Superior temporal gyrus (tissue), 1 donor: Measurements from ENCODE around the gene MERTK.
"Not testable (repeated sequence)": the region's sequence is repeated elsewhere in the genome, so short reads cannot be mapped to it uniquely, and the experiment has no call there.

Experiments
- DNase-seq: peaks from one replicate; pipeline ENCODE4 v3.0.0-alpha.2; 2016; ENCODE audit errors: extremely low spot score

Gene MERTK

DNA sequence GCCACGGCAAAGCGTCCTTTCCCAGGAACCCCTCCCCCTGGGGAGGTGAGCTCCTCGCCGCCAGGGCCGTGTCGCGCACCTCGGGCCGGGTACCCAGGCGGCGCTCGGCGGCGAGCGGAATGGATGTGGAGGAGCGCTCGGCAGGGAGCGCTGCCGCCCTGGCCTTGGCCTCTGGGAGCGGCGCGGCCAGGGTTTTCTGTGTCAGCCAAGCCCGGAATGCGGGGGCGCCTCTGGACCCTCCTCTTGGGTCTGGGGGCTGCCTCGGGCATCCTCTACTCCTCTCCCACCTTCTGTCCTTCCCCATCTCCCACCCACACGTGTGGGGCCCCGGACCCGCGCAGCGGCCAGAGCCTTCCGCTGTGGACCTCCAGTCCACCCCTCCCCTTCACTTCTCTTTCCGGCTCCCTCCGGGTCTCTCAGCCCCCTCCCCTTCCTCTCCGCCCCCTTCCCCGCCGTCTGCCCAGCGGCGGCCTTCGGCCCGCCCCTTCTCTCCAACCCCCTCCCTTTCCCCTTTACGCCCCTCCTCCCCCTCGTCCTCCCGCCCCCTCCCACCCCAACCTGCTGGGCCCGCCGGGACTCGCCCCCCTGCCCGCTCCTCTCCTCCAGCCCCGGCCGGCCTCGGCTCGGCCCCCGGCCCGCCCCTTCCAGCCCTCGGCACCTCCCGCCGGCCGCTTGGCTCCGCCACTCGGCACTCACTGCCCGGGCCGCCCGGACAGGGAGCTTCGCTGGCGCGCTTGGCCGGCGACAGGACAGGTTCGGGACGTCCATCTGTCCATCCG lies at the start of gene MERTK:
MERTK (plus strand) TSS at position 684 of the 779 bp plus-strand sequence. CDS start 129 bp downstream, outside the sequence.
- peak; percentile 48 for DNase-seq

DNA sequence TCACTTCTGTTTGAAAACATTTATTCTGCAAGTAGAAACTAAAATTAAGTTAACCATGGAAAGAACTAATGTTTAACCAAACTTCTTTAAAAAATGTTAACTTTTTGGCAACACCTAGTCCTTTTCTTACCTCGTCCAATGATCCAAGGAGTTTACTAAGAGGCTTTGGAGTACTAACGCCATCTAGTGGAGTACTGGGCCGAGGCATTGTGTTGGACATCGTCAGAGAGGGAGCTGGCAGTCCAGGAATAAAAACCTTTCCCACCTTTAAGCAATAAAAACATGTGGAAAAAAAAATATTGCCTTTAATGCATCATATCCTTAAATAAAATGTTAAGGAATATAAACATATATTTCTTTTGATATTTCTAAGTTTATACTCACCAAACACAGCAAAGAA lies 47.8 kb upstream of the MERTK start:
- DNase-seq, result peak; percentile 13

DNA sequence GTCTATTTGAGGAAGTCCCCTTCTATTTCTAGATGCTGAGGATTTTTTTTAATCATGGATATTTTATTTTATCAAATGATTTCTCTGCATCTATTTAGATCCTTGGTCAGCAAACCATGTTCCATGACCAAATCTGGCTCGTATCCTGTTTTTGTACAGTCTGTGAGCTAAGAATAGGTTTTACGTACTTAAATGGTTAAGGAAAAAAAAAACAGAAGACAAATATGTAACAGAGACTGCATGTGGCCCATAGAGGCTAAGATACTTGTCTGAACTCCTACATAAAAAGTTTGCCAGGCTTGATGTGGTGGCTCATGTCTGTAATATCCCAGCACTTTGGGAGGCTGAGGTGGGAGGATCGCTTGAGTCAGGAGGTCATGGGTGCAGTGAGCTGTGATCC lies 45.9 kb upstream of the MERTK start:
- DNase-seq, result not testable (repeated sequence)

DNA sequence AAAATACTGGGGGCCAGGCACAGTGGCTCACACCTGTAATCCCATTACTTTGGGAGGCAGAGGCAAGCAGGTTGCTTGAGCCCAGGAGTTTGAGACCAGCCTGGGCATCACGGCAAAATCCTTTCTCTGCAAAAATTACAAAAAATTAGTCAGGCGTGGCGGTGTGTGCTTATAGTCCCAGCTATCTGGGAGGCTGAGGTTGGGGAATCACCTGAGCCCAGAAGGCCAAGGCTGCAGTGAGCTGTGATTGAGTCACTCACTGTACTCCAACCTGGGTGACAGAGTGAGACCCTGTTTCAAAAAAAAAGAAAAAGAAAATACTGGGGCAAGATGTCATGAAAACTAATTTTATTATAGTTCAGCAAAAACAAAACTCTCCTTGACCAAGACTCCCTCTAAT lies 38.4 kb upstream of the MERTK start:
- DNase-seq, result not testable (repeated sequence)

DNA sequence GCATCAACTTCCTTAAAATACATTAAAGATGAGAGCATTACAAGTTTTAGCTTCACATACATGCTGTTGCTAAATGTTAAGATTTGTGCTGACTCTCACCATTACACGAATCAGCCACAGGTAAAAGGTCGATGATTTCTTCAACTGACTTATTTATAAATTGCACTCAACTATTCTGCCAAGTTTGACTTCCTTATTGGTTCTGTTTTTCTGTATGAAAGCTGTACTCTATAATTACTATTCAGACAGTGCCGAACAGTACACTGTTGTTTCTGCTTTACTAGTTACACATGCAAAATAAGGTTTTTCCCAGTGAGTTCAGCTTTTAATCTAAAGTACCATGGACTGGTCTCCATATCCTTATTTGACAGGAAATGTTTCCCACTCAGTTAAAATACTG lies 33.3 kb upstream of the MERTK start:
- not testable (repeated sequence) for DNase-seq

DNA sequence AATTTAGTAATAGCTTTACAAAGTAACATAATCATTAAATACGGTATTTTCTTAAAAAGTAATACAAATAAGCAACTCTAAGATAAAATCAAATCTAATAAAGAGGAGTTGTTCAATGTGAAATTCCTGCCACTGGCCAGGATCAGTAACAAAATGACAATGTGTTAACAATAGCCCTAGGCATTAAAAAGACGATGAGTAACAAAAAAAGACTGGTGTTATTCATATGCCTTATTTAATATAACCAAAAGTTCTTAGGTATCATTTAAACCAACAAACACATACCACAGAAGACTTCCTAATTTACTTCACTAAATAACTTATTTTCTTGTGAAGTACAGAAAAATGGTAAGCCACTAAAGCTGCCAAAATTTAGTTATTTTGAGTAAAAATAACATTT lies 25.6 kb upstream of the MERTK start:
- DNase-seq, result not testable (repeated sequence)

DNA sequence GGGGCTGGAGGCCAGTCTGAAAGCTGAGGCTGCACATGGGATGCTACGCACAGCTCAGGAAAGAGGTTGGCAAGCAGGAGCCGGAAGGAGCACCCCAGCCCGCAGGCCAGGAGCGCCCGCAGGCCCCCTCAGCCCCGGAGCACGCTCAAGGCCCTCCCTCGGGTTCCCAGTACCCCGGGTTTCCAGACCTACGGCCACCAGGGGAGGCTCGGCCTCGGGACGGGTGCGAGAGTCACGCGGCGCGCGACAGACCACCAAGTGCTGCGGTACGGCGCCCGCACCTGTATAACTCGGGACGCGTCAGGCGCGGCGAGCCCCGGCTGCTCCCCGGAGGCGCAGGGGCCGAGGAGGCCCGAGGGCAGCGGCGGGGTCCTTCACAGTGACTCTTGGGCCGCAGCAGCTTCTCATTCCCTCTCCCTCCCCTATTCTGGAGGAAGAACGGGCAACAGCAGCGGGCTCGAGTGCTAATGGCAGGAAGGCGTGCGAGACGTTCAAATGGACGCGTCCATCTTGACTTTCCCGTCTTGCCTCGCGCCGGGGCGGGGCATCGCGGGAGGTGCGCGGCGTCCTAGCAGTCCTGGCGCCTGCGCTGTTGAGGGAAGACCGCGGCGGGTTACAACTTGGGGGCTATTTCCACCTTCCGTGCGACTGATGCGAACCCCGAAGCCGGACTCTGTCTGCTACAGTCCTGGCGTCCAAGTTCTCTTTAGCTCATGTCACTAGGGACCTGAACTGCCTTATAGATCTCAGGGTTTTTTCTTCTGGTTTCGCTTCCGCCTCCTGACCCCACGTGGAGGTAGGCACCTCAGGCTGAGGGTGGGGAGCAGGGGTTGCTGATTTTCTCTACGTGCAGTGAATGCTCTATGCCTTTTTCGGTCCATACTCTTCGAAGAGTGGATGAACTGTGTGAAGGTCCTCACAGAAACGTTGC lies 14.5 kb upstream of the MERTK start, which contains the start of gene ANAPC1:
ANAPC1 (minus strand) TSS at position 533 of the 931 bp plus-strand sequence. CDS start 3,368 bp downstream, outside the sequence.
- peak; percentile 89 for DNase-seq

DNA sequence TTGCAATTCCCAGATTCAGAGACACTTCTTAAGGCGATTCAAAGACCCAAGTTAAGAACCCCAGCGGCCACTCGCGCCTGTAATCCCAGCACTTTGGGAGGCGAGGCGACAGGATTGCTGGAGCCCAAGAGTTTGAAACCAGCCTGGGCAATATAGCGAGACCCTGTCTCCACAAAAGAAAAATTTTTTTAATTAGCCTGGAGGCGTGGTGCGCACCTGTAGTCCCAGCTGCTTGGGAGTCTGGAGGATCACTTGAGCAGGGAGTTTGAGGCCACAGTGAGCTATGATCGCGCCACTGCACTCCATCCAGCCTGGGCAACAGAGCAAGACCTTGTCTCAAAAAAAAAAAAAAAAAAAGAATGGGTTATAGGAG lies 13.8 kb upstream of the MERTK start:
- no peak for DNase-seq

DNA sequence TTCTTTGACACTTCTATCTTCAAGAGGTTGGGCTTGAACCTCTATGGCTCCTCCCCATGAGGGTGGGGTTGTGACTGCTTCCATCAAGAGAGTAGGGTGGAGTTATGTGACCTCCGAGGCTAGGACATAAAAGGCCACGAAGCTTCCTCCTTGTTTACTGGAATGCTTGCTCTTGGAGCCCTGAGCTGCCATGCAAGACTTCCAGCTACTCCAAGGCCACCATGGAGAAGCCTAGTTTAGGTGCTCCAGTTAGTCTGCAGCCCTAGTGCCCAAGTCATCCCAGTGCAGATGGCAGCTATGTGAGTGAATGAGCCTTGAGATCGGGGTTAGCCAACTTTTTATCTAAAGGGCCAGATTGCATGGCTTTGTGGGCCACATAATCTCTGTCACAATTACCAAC lies 2.4 kb upstream of the MERTK start:
- no peak for DNase-seq

DNA sequence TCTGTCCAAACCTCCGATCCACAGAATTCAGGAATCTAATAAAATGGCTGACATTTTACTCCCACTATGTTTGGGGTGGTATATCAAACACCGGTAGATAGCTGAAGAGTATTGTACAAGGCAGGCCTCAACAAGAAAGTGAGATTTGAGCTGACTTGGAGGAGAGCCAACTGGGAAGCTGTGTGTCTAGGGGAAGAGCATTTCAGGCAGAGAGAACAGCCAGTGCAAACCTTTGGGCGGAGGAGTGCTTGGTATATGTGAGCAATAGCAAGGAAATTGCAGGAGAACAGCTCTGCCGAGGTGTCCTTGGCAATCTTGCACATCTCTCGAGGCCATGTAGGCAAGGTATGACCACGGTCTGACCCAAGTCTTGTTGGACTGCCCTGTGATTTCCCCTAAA lies 1.8 kb upstream of the MERTK start:
- no peak for DNase-seq

DNA sequence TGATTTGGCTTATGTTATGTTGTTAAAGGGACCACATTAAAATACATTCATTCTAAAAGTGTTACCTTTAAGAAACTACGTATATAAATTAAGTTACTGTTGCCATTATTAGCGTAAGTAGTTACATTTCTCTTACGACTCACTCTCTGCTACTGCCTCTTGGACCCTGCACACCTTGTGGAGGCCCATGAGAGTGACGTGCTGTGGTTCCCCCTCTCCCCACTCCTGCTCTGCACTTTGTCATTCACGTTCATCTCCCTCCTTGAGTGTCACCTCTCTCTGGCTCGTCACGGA lies 830 bp upstream of the MERTK start:
- DNase-seq, result no peak

DNA sequence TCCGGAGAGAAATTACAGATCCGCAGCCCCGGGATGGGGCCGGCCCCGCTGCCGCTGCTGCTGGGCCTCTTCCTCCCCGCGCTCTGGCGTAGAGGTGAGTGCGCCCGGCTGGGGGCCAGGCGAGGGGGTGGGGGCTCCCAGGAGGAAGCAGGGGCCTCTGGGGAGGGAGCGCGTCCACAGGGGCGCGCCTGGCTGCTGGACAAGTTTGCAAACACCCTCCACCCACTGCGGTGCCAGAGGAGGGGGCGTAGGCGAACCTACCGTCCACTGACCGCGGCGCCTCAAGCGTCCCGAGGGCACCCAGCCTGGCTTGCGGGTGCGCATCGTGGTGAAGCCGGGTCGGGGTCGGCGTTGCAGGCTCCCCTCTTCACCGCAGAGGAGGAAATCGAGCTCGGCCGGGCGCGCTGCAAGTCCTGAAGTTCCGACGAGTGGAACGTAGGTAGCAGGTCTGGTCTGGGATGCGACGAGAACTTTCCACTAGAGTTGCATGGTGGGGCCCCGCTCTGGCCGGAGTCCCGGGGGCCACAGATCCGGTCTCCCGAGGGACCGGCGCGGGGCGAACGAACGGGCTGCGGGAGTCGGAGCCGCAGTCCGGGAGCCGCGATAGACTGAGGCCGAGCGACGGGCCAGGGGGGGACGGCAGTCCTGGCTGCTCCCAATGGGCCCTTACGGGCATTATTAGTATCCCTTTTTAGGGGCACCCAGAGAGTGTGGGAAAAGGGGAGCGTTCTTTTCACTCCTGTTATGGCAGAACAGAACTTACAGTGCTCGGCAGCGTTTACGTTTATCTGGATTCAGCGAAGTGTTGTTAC lies 502 bp downstream of the MERTK start:
- no peak for DNase-seq

DNA sequence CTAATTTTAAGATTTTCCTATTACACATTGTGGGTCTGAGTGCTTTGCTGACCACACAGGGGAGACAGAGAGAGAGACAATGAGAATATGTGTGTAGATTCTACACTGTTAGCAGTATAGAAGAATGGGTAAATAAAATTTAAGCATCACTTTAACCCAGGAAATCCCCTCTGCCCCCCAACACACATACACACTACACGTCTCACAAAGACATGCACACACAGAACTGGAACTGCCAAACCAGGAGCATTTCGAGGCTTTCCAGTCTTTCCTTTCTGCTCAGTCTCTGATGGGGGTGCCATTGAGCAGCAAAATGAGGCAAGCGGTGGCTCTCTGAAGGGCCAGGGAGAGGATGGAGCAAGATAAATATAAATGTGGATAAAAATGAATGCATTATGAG lies 2.5 kb downstream of the MERTK start:
- DNase-seq, result peak; percentile 58

DNA sequence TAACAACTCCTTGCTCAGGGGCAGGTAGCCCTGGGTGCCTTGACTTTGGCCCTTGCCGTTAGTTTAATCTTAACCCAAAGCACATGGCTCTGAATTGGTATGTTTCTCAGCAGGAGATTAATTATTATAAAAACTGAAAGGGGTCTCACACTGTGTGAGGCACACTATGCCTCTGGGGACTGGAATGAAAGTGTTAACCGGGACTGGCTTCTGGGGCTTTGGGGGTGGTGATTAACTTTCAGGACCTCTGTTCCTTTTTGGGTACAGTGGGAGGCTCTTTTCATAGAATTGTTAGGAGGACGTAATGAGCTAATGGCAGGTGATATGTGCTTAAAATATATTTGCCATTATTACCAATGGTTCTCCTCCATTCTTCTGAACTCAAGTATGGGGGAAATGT lies 5.1 kb downstream of the MERTK start:
- no peak for DNase-seq

DNA sequence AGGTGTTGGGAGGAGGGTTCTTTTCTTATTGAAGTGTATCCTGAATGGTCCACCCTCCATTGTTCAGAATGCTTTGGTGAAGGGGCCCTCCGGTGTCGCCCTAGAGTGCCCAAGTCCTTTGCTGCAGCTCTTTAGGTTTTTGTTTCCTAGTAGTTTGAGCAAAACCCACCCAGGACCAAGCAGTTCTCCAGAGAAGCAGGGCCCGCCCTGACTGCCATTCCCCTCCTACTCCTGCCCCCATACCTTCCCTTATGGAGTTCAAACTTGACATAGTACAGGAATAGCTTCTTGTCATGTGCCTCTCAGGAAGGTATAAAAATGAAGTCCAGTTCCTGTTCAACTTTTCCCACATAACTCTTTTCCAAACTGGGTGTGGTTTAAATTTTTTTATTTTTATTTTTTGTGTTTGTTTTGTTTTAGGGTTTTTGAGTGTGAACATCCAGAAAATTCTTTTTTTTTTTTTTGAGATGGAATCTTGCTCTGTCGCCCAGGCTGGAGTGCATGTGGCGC lies 5.6 kb downstream of the MERTK start:
- DNase-seq, result no peak

DNA sequence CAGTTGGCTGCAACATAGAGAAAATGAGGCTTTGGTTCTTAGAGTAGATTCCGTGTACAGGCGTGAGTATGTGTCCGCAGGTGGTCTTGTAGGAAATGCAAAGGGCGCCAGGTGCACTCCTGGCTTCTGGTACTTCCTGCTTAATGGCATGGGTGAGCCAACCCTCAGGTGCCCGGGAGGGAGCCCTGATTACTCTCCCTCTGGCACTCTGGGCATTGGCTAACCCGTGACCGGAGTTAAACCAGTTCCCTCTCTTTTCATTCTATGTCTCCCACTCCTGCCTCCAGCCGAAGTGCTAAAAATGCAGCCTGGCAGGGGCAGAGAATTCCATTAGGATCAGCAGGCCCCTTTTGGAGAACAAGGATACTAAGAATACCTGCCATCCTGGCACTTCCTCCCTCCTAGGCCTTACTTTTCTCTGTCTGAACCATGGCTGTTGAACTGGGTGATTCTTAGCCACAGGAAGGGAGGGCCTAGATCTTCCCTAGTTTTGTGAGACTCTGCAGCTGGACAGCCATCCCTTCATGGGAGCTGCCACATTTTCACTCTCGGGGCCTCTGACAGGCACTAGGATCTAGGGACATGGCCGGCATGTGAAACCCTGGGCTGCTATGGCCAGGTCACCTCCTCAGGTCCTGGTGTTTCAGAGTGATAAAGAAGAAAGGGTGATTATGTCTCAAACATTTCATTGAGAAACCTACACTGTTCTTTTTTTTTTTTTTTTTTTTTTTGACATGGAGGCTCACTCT lies 6.5 kb downstream of the MERTK start:
- no peak for DNase-seq

DNA sequence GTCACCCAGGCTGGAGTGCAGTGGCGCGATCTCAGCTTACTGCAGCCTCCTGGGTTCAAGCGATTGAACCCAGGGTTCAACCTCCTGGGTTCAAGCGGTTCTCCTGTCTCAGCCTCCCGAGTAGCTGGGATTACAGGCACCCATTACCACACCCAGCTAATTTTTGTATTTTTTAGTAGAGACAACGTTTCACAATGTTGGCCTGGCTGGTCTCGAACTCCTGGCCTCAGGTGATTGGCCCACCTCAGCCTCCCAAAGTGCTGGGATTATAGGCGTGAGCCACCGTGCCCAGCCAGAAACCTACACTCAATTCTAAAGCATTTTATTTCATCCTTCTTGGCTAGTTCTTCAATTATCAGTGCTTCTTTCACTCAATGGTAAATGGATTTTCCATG lies 7.1 kb downstream of the MERTK start:
- not testable (repeated sequence) for DNase-seq

DNA sequence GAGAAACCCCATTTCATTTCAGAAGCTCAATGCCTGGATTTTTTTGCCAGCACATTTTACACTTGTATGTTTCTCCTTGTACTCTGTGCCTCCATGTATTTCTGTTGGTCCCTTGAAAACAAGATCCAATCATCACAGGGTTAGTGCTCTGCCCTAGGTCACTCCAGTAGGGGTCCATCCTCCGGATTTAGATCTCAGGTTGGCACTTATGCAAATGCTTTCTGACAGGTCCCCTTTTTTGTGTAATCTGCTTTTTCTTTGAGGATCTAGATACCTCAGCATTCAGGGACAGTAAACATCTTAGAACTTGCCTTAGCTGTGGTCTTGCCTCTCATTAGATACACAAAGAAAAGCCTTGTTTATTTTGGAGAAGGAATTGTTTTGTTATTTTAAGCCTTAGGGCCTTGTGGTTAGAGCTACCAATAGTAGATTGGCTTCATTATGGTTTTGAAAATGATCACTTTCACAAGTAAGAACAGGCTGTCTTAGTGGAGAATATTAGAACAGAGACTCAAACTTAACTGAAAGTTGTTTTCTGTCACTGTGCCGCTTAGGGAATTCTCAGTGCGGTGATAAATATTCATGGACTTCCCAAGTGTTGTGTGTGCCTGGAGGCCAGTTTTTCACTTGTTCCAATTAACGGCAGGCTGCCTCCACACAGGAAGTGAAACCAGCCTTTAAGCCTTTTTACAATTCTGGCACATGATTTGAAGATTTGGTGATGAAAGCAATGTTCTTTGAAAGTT lies 7.8 kb downstream of the MERTK start:
- DNase-seq, result peak; percentile 72

DNA sequence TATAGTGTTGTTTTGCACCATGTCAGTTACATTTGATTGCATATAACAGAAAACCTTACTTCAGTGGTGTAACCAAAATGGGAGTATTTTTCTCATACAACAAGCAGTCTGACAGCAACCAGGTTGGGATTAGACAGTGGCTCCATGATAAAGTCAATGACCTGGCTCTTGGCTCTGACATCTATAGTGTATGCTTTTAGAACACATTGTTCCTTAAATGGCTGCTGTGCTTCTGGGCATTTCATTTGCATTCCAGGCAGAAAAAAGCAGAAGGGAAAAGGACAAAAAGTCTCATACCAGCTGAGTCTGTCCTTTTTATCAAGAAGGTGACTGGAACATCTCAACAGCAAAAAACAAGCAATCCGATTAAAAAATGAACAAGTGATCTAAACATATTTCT lies 10.2 kb downstream of the MERTK start:
- no peak for DNase-seq

DNA sequence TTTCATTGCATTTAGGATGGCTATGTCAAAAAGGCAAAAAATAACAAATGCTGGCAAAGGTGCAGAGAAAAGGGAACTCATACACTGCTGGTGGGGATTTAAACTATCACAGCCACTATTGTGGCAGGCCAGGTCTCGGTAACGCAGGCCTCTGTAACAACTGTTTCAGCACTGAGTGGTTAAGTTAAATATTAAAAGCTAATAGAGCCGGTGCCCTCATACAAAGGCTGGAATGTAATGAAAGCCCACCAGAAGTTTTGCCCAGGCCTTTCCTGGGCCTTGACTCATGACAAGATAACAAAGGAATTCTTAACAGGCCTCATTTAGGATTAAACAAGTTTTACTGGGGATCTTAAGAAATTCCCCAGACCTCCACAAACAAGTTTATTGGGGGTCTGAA lies 10.7 kb downstream of the MERTK start:
- DNase-seq, result no peak
